DMS53 treated with DMSO at 0.1 percent for 48 hours (cell line): ENCODE data around the gene ATP6V0E1.

Experiments
- DNase-seq: peaks from one replicate; lab custom pipeline; 2025; ENCODE audit not compliant: unreplicated experiment; lab: John Stamatoyannopoulos, UW

The ATP6V0E1 gene

GRCh38 chr5:172983542-172984243, at the start of gene ATP6V0E1:
Gene ATP6V0E1 (plus strand): TSS chr5:172983771. CDS start chr5:172983861, 90 bp downstream.
- DNase-seq = peak; percentile 91

- DNase-seq = no peak
Observed at GRCh38 chr5:172935096-172935495, 48.5 kb upstream of the ATP6V0E1 start.

- DNase-seq = no peak
Observed at GRCh38 chr5:172936401-172936800, 47.2 kb upstream of the ATP6V0E1 start.

GRCh38 chr5:172939071-172939470, 44.5 kb upstream of the ATP6V0E1 start:
- peak; percentile 96 for DNase-seq

- peak; percentile 99 for DNase-seq
Observed at GRCh38 chr5:172939611-172940267, 43.8 kb upstream of the ATP6V0E1 start.

GRCh38 chr5:172940268-172941066, 43.1 kb upstream of the ATP6V0E1 start:
- peak; percentile 76 for DNase-seq

GRCh38 chr5:172941067-172941516, 42.5 kb upstream of the ATP6V0E1 start:
- peak; percentile 45 for DNase-seq

GRCh38 chr5:172942556-172942955, 41.0 kb upstream of the ATP6V0E1 start:
- DNase-seq = no peak

GRCh38 chr5:172943283-172943841, 40.2 kb upstream of the ATP6V0E1 start:
- no peak for DNase-seq

- no peak for DNase-seq
Observed at GRCh38 chr5:172943906-172944305, 39.7 kb upstream of the ATP6V0E1 start.

- DNase-seq = no peak
Observed at GRCh38 chr5:172944741-172945140, 38.8 kb upstream of the ATP6V0E1 start.

- DNase-seq = no peak
Observed at GRCh38 chr5:172945151-172945550, 38.4 kb upstream of the ATP6V0E1 start.

GRCh38 chr5:172946146-172946545, 37.4 kb upstream of the ATP6V0E1 start:
- no peak for DNase-seq

GRCh38 chr5:172949426-172949825, 34.1 kb upstream of the ATP6V0E1 start:
- DNase-seq = no peak

GRCh38 chr5:172950176-172950965, 33.2 kb upstream of the ATP6V0E1 start:
- no peak for DNase-seq

- no peak for DNase-seq
Observed at GRCh38 chr5:172951371-172952033, 32.1 kb upstream of the ATP6V0E1 start.

GRCh38 chr5:172952034-172952511, 31.5 kb upstream of the ATP6V0E1 start:
- DNase-seq = no peak

GRCh38 chr5:172953776-172954675, 29.5 kb upstream of the ATP6V0E1 start:
- DNase-seq = no peak

- no peak for DNase-seq
Observed at GRCh38 chr5:172954751-172955159, 28.8 kb upstream of the ATP6V0E1 start.
